HL-60 (cell line): ENCODE measurements around the gene AP1S3.

ENCODE experiments used
- DNase-seq, 2 experiments: peaks; one replicate each; pipeline ENCODE4 v3.0.0-alpha.2; 2010 to 2020; ENCODE audit warnings: low read depth in 1 of 2, low spot score in 1 of 2
- H3K27ac ChIP-seq: fragments of 250-450 bp; sonication (Bioruptor Pico); replicated peaks from 2 replicates; pipeline ENCODE4 v1.5.1; 2020; ENCODE audit warnings: mild to moderate bottlenecking, moderate library complexity
- H3K27me3 ChIP-seq: fragments of 250-450 bp; sonication (Bioruptor Pico); 2 replicates; pipeline ENCODE4 v1.5.1; 2021; ENCODE audit warnings: mild to moderate bottlenecking, moderate library complexity; ENCODE audit not compliant: insufficient read depth, poor library complexity, severe bottlenecking
- H3K4me3 ChIP-seq: replicated peaks from 2 replicates; pipeline ENCODE4 v1.5.1; 2011; ENCODE audit warnings: mild to moderate bottlenecking, control low read depth, low read length; ENCODE audit not compliant: insufficient read depth
- CTCF ChIP-seq: IDR thresholded peaks from one replicate; pipeline ENCODE4 v1.5.1; 2011; ENCODE audit warnings: low read length, control low read depth, inconsistent platforms; ENCODE audit not compliant: insufficient read depth
- GABPA ChIP-seq: IDR thresholded peaks from 2 replicates; pipeline ENCODE4 v1.6.1; 2012; ENCODE audit warnings: low read depth
- POLR2AphosphoS5 ChIP-seq: IDR thresholded peaks from 2 replicates; pipeline ENCODE4 v1.6.1; 2012; ENCODE audit warnings: low read depth
- REST ChIP-seq: IDR thresholded peaks from 2 replicates; pipeline ENCODE4 v1.6.1; 2012; ENCODE audit warnings: low read depth; ENCODE audit not compliant: insufficient replicate concordance
- SPI1 ChIP-seq: IDR thresholded peaks from 2 replicates; pipeline ENCODE4 v1.6.1; 2012; ENCODE audit warnings: low read depth, mild to moderate bottlenecking, borderline replicate concordance

Gene AP1S3

GRCh38 chr2:223782629-223783028, 54.8 kb downstream of the AP1S3 start:
- TF ChIP-seq REST, result no peak
- TF ChIP-seq POLR2AphosphoS5, result no peak
- no peak for TF ChIP-seq CTCF
- TF ChIP-seq SPI1, result no peak
- no peak for TF ChIP-seq GABPA
- H3K27ac ChIP-seq, result no peak overlapping the region
- DNase-seq, result no peak
- no peak overlapping the region for H3K4me3 ChIP-seq
- no peaks in the 10 kb centered on the region for H3K27me3 ChIP-seq

- Histone ChIP-seq H3K4me3 (no peak overlapping the region), H3K27ac (no peak overlapping the region), H3K27me3 (no peaks in the 10 kb centered on the region)
- no peak for TF ChIP-seq REST
- no peak for TF ChIP-seq SPI1
- no peak for DNase-seq
Observed at GRCh38 chr2:223781560-223781959, 55.8 kb downstream of the AP1S3 start.

- Histone ChIP-seq H3K4me3 (no peak overlapping the region), H3K27ac (no peak overlapping the region), H3K27me3 (no peaks in the 10 kb centered on the region)
- peak in 1 of 2 experiments; percentile 46 for DNase-seq
- TF ChIP-seq GABPA, result no peak
- TF ChIP-seq CTCF, result peak; percentile 4
Observed at GRCh38 chr2:223779877-223780276, 57.5 kb downstream of the AP1S3 start.

GRCh38 chr2:223774193-223774592, 63.2 kb downstream of the AP1S3 start:
- Histone ChIP-seq H3K27me3 (no peaks in the 10 kb centered on the region), H3K27ac (no peak overlapping the region), H3K4me3 (no peak overlapping the region)
- TF ChIP-seq CTCF, result no peak
- no peak for TF ChIP-seq GABPA
- TF ChIP-seq REST, result no peak
- no peak for TF ChIP-seq SPI1
- no peak for TF ChIP-seq POLR2AphosphoS5
- no peak for DNase-seq
